H9 (cell line): ENCODE data around the gene ZNF853. TPM values are rescaled to one million over a fixed set of nuclear protein-coding genes. Genes with fewer than 3 reads are reported as not detected.

Source experiments
- DNase-seq: peaks from one replicate; pipeline ENCODE4 v3.0.0-alpha.2; 2017
- H2AFZ ChIP-seq: one replicate; pipeline ENCODE4 v1.6.1; 2013; ENCODE audit warnings: mild to moderate bottlenecking, low read length, control low read depth, moderate library complexity
- H2AK5ac ChIP-seq: 2 replicates; pipeline ENCODE4 v1.6.1; 2013; ENCODE audit warnings: low read length, control low read depth, mixed read lengths; ENCODE audit not compliant: insufficient read length
- H2BK120ac ChIP-seq: one replicate; pipeline ENCODE4 v1.6.1; 2013; ENCODE audit warnings: low read depth, mild to moderate bottlenecking, low read length, control low read depth, inconsistent platforms; ENCODE audit not compliant: poor library complexity, severe bottlenecking
- H2BK12ac ChIP-seq: 2 replicates; pipeline ENCODE4 v1.6.1; 2013; ENCODE audit warnings: low read length, control low read depth, mixed read lengths, low read depth; ENCODE audit not compliant: insufficient read length
- H2BK15ac ChIP-seq: 2 replicates; pipeline ENCODE4 v1.6.1; 2013; ENCODE audit warnings: low read depth, low read length, control low read depth
- H2BK20ac ChIP-seq: one replicate; pipeline ENCODE4 v1.6.1; 2013; ENCODE audit warnings: low read depth, mild to moderate bottlenecking, low read length, control low read depth, inconsistent platforms; ENCODE audit not compliant: poor library complexity, severe bottlenecking
- H2BK5ac ChIP-seq: 2 replicates; pipeline ENCODE4 v1.6.1; 2013; ENCODE audit warnings: low read length, control low read depth, mixed read lengths; ENCODE audit not compliant: insufficient read length
- H3K14ac ChIP-seq: 2 replicates; pipeline ENCODE4 v1.6.1; 2013; ENCODE audit warnings: low read length, control low read depth; ENCODE audit not compliant: insufficient read depth
- H3K18ac ChIP-seq: 2 replicates; pipeline ENCODE4 v1.6.1; 2013; ENCODE audit warnings: low read depth, mild to moderate bottlenecking, mixed read lengths, low read length, control low read depth; ENCODE audit not compliant: insufficient read length
- H3K23ac ChIP-seq: 2 replicates; pipeline ENCODE4 v1.6.1; 2013; ENCODE audit warnings: low read length, control low read depth, mixed read lengths, low read depth; ENCODE audit not compliant: insufficient read length
- H3K23me2 ChIP-seq: 2 replicates; pipeline ENCODE4 v1.6.1; 2013; ENCODE audit warnings: low read depth, mild to moderate bottlenecking, mixed read lengths, low read length, control low read depth; ENCODE audit not compliant: insufficient read length, poor library complexity, severe bottlenecking
- H3K27ac ChIP-seq: 2 replicates; pipeline ENCODE4 v1.5.1; 2013; ENCODE audit warnings: low read length, control low read depth, mixed read lengths, low read depth; ENCODE audit not compliant: insufficient read length
- H3K27me3 ChIP-seq: 2 replicates; pipeline ENCODE4 v1.6.1; 2013; ENCODE audit warnings: low read length, control low read depth, inconsistent platforms; ENCODE audit not compliant: insufficient read depth
- H3K4ac ChIP-seq: 2 replicates; pipeline ENCODE4 v1.6.1; 2013; ENCODE audit warnings: low read depth, mild to moderate bottlenecking, control low read depth, inconsistent platforms, low read length, moderate library complexity
- H3K4me1 ChIP-seq: 2 replicates; pipeline ENCODE4 v1.6.1; 2013; ENCODE audit warnings: low read length, control low read depth, inconsistent platforms; ENCODE audit not compliant: insufficient read depth
- H3K4me2 ChIP-seq: 2 replicates; pipeline ENCODE4 v1.6.1; 2013; ENCODE audit warnings: low read length, control low read depth, mixed read lengths; ENCODE audit not compliant: insufficient read length, insufficient read depth
- H3K56ac ChIP-seq: 2 replicates; pipeline ENCODE4 v1.6.1; 2013; ENCODE audit warnings: low read depth, mild to moderate bottlenecking, mixed read lengths, low read length, control low read depth; ENCODE audit not compliant: insufficient read length
- H3K79me1 ChIP-seq: 2 replicates; pipeline ENCODE4 v1.6.1; 2013; ENCODE audit warnings: low read depth, mild to moderate bottlenecking, moderate library complexity, low read length, control low read depth, inconsistent platforms; ENCODE audit not compliant: insufficient read depth, poor library complexity, severe bottlenecking
- H3K79me2 ChIP-seq: 2 replicates; pipeline ENCODE4 v1.6.1; 2013; ENCODE audit warnings: low read length, control low read depth, inconsistent platforms; ENCODE audit not compliant: insufficient read depth
- H3K9ac ChIP-seq: 2 replicates; pipeline ENCODE4 v1.6.1; 2013; ENCODE audit warnings: low read length, control low read depth, mixed read lengths; ENCODE audit not compliant: insufficient read length; ENCODE audit errors: extremely low read depth
- H3K9me3 ChIP-seq: one replicate; pipeline ENCODE4 v1.6.1; 2013; ENCODE audit warnings: low read depth, low read length, inconsistent platforms; ENCODE audit not compliant: control insufficient read depth
- H3T11ph ChIP-seq: one replicate; pipeline ENCODE4 v1.6.1; 2013; ENCODE audit warnings: mild to moderate bottlenecking, low read length, control low read depth, inconsistent platforms
- H4K20me1 ChIP-seq: one replicate; pipeline ENCODE4 v1.6.1; 2013; ENCODE audit not compliant: control insufficient read depth, insufficient read length, insufficient read depth
- H4K5ac ChIP-seq: 2 replicates; pipeline ENCODE4 v1.6.1; 2013; ENCODE audit warnings: low read depth, mild to moderate bottlenecking, mixed read lengths, low read length, control low read depth; ENCODE audit not compliant: insufficient read length
- H4K8ac ChIP-seq: replicated peaks from 2 replicates; pipeline ENCODE4 v1.6.1; 2013; ENCODE audit warnings: low read length, control low read depth, mixed read lengths, low read depth; ENCODE audit not compliant: insufficient read length
- H4K91ac ChIP-seq: 2 replicates; pipeline ENCODE4 v1.6.1; 2013; ENCODE audit warnings: low read depth, mild to moderate bottlenecking, moderate library complexity, mixed read lengths, low read length, control low read depth; ENCODE audit not compliant: insufficient read length
- H3K27ac Mint-ChIP-seq, 3 experiments: 2 replicates in 2 of 3; 3 replicates in 1 of 3; pipeline ENCODE4 v1.8.0; 2020 to 2021; ENCODE audit warnings: mixed read lengths in 3 of 3, mild to moderate bottlenecking in 1 of 3, moderate library complexity in 1 of 3
- H3K27me3 Mint-ChIP-seq: 2 replicates; pipeline ENCODE4 v1.8.0; 2021; ENCODE audit warnings: low read depth, mild to moderate bottlenecking, moderate library complexity, mixed read lengths
- H3K36me3 Mint-ChIP-seq, 3 experiments: 2 replicates in 2 of 3; 3 replicates in 1 of 3; pipeline ENCODE4 v1.8.0; 2020 to 2021; ENCODE audit warnings: low read depth in 3 of 3, mixed read lengths in 3 of 3; ENCODE audit not compliant: insufficient read depth in 1 of 3
- H3K4me1 Mint-ChIP-seq, 2 experiments: 2 replicates each; pipeline ENCODE4 v1.8.0; 2020; ENCODE audit warnings: mixed read lengths in 2 of 2
- H3K4me3 Mint-ChIP-seq, 2 experiments: 2 replicates in 1 of 2; 3 replicates in 1 of 2; pipeline ENCODE4 v1.8.0; 2020 to 2021; ENCODE audit warnings: mild to moderate bottlenecking in 2 of 2, mixed read lengths in 2 of 2, moderate library complexity in 1 of 2
- H3K9me3 Mint-ChIP-seq, 2 experiments: 2 replicates in 1 of 2; 3 replicates in 1 of 2; pipeline ENCODE4 v1.8.0; 2020; ENCODE audit warnings: mild to moderate bottlenecking in 2 of 2, mixed read lengths in 2 of 2, moderate library complexity in 1 of 2
- whole genome bisulfite sequencing: extraction: QIAGEN DNeasy Blood & Tissue Kit; methylation state at CpG from one replicate; pipeline ENCODE4 v1.1.7; 2013; ENCODE audit warnings: missing lambda C conversion rate, low lambda C conversion rate, mixed read lengths; ENCODE audit not compliant: insufficient read length; ENCODE audit errors: extremely low coverage; 5-methylcytosine and 5-hydroxymethylcytosine counted together
- total RNA-seq: library from RNA; stranded (reverse); gene quantifications from 2 replicates; pipeline ENCODE4 v1.2.1, GENCODE V29; 2021
- TF ChIP-seq, protein P1 (sequence below): fragments of 200-600 bp; sonication (generic); conservative IDR thresholded peaks from 3 replicates; pipeline ENCODE4 v1.8.0; 2021; ENCODE audit warnings: antibody characterized with exemption, mild to moderate bottlenecking

The ZNF853 gene
- total RNA-seq, 1 experiment from 2014 or later: 9.6 TPM

- Histone ChIP-seq H3K9ac (no peak overlapping the region), H2BK15ac (no peak overlapping the region), H4K8ac (no peak overlapping the region), H2AFZ (no peak overlapping the region), H3K79me1 (no peaks in the 10 kb centered on the region), H4K20me1 (no peaks in the 10 kb centered on the region), H3K27ac (no peak overlapping the region), H4K91ac (no peak overlapping the region), H3K27me3 (no peaks in the 10 kb centered on the region), H3K14ac (no peak overlapping the region), H2AK5ac (no peak overlapping the region), H3K18ac (no peak overlapping the region), H3K9me3 (no peaks in the 10 kb centered on the region), H3K4me1 (no peaks in the 10 kb centered on the region), H4K5ac (no peak overlapping the region), H3K79me2 (no peaks in the 10 kb centered on the region), H3K4me2 (no peak overlapping the region), H2BK120ac (no peak overlapping the region), H3K56ac (no peak overlapping the region), H2BK5ac (no peak overlapping the region), H3T11ph (no peak overlapping the region), H2BK12ac (no peak overlapping the region), H3K23ac (no peak overlapping the region), H2BK20ac (no peak overlapping the region), H3K23me2 (no peaks in the 10 kb centered on the region), H3K4ac (no peak overlapping the region)
- no peaks in the 10 kb centered on the region for H3K4me1 Mint-ChIP-seq
- H3K27ac Mint-ChIP-seq: no peak overlapping the region; a peak in 1 of 7 replicates
- no peak overlapping the region for H3K4me3 Mint-ChIP-seq
- H3K9me3 Mint-ChIP-seq: no peaks in the 10 kb centered on the region
- TF ChIP-seq, protein P1, sequence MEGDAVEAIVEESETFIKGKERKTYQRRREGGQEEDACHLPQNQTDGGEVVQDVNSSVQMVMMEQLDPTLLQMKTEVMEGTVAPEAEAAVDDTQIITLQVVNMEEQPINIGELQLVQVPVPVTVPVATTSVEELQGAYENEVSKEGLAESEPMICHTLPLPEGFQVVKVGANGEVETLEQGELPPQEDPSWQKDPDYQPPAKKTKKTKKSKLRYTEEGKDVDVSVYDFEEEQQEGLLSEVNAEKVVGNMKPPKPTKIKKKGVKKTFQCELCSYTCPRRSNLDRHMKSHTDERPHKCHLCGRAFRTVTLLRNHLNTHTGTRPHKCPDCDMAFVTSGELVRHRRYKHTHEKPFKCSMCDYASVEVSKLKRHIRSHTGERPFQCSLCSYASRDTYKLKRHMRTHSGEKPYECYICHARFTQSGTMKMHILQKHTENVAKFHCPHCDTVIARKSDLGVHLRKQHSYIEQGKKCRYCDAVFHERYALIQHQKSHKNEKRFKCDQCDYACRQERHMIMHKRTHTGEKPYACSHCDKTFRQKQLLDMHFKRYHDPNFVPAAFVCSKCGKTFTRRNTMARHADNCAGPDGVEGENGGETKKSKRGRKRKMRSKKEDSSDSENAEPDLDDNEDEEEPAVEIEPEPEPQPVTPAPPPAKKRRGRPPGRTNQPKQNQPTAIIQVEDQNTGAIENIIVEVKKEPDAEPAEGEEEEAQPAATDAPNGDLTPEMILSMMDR: no peak
- no peaks in the 10 kb centered on the region for H3K27me3 Mint-ChIP-seq
- no peak for DNase-seq
- no CpG with 5 or more reads among the region's 15 CpGs for WGBS
- peaks cover 19 to 80% (median 69%) of the 10 kb centered on the region in 3 experiments; a peak in 6 of 7 replicates for H3K36me3 Mint-ChIP-seq
Measured at GRCh38 chr7:6600093-6600492, 15.3 kb upstream of the ZNF853 start.
